ENCODE data around the gene MRPS25. TPM values are rescaled to one million over a fixed set of nuclear protein-coding genes. Genes with fewer than 3 reads are reported as not detected.

MRPS25 gene
- total RNA-seq, 2 experiments from 2014 or later: 59.9 to 60.2 TPM

GRCh38 chr3:15112011-15112410 is 46.9 kb upstream of the MRPS25 start:
- Histone ChIP-seq H3K27ac (ENCODE audit: low read depth in 1 of 2, low read length in 2 of 2) (no peak overlapping the region), H3K27me3 (ENCODE audit: control insufficient read depth in 1 of 2, insufficient read depth in 2 of 2, low read length in 2 of 2) (no peaks in the 10 kb centered on the region), H3K4me3 (ENCODE audit: low read length) (no peak overlapping the region), H3K36me3 (ENCODE audit: insufficient read depth, low read length) (no peaks in the 10 kb centered on the region), H3K4me1 (ENCODE audit: insufficient read depth, low read length) (peaks cover 7% of the 10 kb centered on the region), H3K9me3 (ENCODE audit: control insufficient read depth in 1 of 2, insufficient read depth in 1 of 2, low read length in 2 of 2) (peaks cover 0 to 5% of the 10 kb centered on the region in 2 experiments)
- Mint-ChIP-seq H3K27me3 (peaks cover 5% of the 10 kb centered on the region), H3K4me1 (ENCODE audit: low read depth) (peaks cover 9% of the 10 kb centered on the region), H3K4me3 (no peak overlapping the region), H3K27ac (no peak overlapping the region), H3K36me3 (ENCODE audit: low read depth) (no peaks in the 10 kb centered on the region), H3K9me3 (no peaks in the 10 kb centered on the region)
- ChIA-PET POLR2A (no interaction called here), CTCF (no interaction called here)
- TF ChIP-seq CTCF (IDR thresholded peaks at IDR 0.05): no peak
- ATAC-seq (ENCODE audit: poor library complexity) (no peak), DNase-seq (no peak)
- intact Hi-C loops (cut with DNase I, micrococcal nuclease): loop anchor here in 1 of 2 experiments (5.0 kb wide), 1 partner anchor 295 kb away; no protein-coding TSS in a partner anchor

GRCh38 chr3:15110206-15110605 is 45.1 kb upstream of the MRPS25 start:
- Histone ChIP-seq H3K36me3 (ENCODE audit: insufficient read depth, low read length) (no peaks in the 10 kb centered on the region), H3K4me1 (ENCODE audit: insufficient read depth, low read length) (peaks cover 7% of the 10 kb centered on the region), H3K9me3 (ENCODE audit: control insufficient read depth in 1 of 2, insufficient read depth in 1 of 2, low read length in 2 of 2) (no peaks in the 10 kb centered on the region), H3K4me3 (ENCODE audit: low read length) (no peak overlapping the region), H3K27ac (ENCODE audit: low read depth in 1 of 2, low read length in 2 of 2) (no peak overlapping the region), H3K27me3 (ENCODE audit: control insufficient read depth in 1 of 2, insufficient read depth in 2 of 2, low read length in 2 of 2) (no peaks in the 10 kb centered on the region)
- H3K27me3 Mint-ChIP-seq: peaks cover 5% of the 10 kb centered on the region
- H3K27ac Mint-ChIP-seq: no peak overlapping the region
- ChIA-PET CTCF (no interaction called here), POLR2A (no interaction called here)
- peaks cover 9% of the 10 kb centered on the region for H3K4me1 Mint-ChIP-seq (ENCODE audit: low read depth)
- intact Hi-C loops (cut with DNase I, micrococcal nuclease): loop anchor here in 1 of 2 experiments (5.0 kb wide), 1 partner anchor 297 kb away; no protein-coding TSS in a partner anchor
- ATAC-seq (ENCODE audit: poor library complexity) (no peak), DNase-seq (no peak)
- no peaks in the 10 kb centered on the region for H3K36me3 Mint-ChIP-seq (ENCODE audit: low read depth)
- TF ChIP-seq CTCF (IDR thresholded peaks at IDR 0.05): no peak
- H3K9me3 Mint-ChIP-seq: no peaks in the 10 kb centered on the region
- no peak overlapping the region for H3K4me3 Mint-ChIP-seq

- Mint-ChIP-seq H3K36me3 (ENCODE audit: low read depth) (no peaks in the 10 kb centered on the region), H3K27ac (no peak overlapping the region), H3K4me1 (ENCODE audit: low read depth) (peaks cover 9% of the 10 kb centered on the region), H3K27me3 (peaks cover 5% of the 10 kb centered on the region), H3K9me3 (no peaks in the 10 kb centered on the region), H3K4me3 (no peak overlapping the region)
- Histone ChIP-seq H3K4me3 (ENCODE audit: low read length) (no peak overlapping the region), H3K36me3 (ENCODE audit: insufficient read depth, low read length) (no peaks in the 10 kb centered on the region), H3K27me3 (ENCODE audit: control insufficient read depth in 1 of 2, insufficient read depth in 2 of 2, low read length in 2 of 2) (no peaks in the 10 kb centered on the region), H3K9me3 (ENCODE audit: control insufficient read depth in 1 of 2, insufficient read depth in 1 of 2, low read length in 2 of 2) (no peaks in the 10 kb centered on the region), H3K27ac (ENCODE audit: low read depth in 1 of 2, low read length in 2 of 2) (no peak overlapping the region), H3K4me1 (ENCODE audit: insufficient read depth, low read length) (peaks cover 7% of the 10 kb centered on the region)
- no peak for TF ChIP-seq CTCF (IDR thresholded peaks at IDR 0.05)
- no peak for ATAC-seq (ENCODE audit: poor library complexity)
- intact Hi-C loops (cut with DNase I, micrococcal nuclease): loop anchor here (1.0 to 5.0 kb wide), 4 partner anchors 93 to 1138 kb away; no protein-coding TSS in a partner anchor
- ChIA-PET CTCF (interaction anchor here (0.5 to 1.8 kb wide), 10 partner anchors 8 to 964 kb away, joined by 3 to 13 read pairs (median 4); partner anchors contain the start of gene RBSN), POLR2A (no interaction called here)
- DNase-seq: no peak
These were observed 43.8 kb upstream of the MRPS25 start for GRCh38 chr3:15108869-15109268.
